B cell (primary cell): ENCODE data around the gene PLEKHM3. TPM values are rescaled to one million over a fixed set of nuclear protein-coding genes. Genes with fewer than 3 reads are reported as not detected.

Source experiments
- ATAC-seq: fragments of 200-7000 bp; cut with Tn5 transposase; one replicate; pipeline ENCODE4 v1.10.0; 2021; ENCODE audit warnings: low read depth, mild to moderate bottlenecking, moderate number of reproducible peaks, moderate library complexity
- CTCF ChIA-PET: fragments of 350-600 bp; sonication (Branson Sonifier 250); formaldehyde crosslinking; loops from one replicate; lab custom pipeline; 2021; ENCODE audit warnings: antibody characterized with exemption, inconsistent platforms; lab: Charles Lee
- POLR2A ChIA-PET: fragments of 350-600 bp; sonication (Branson Sonifier 250); formaldehyde crosslinking; loops from one replicate; lab custom pipeline; 2021; ENCODE audit warnings: antibody characterized with exemption; lab: Charles Lee
- DNase-seq: peaks from one replicate; pipeline ENCODE4 v3.0.0; 2013
- H2AFZ ChIP-seq: 2 replicates; pipeline ENCODE4 v1.6.1; 2012; ENCODE audit warnings: mild to moderate bottlenecking, low read depth, low read length; ENCODE audit not compliant: insufficient read depth, poor library complexity, severe bottlenecking
- H3K27ac ChIP-seq, 2 donors: 1 replicate in 1 of 2; 2 replicates in 1 of 2; pipeline ENCODE4 v1.5.1; 2012 to 2013; ENCODE audit warnings: low read length in 2 of 2, mild to moderate bottlenecking in 2 of 2, moderate library complexity in 1 of 2
- H3K27me3 ChIP-seq, 4 experiments: fragments of 200-600 bp in 1 of 4; sonication (generic) in 1 of 4; replicated peaks in 1 of 4; 1 replicate in 2 of 4; 2 replicates in 2 of 4; pipeline versions ENCODE4 v1.6.1 to v1.7.0; 2013 to 2016; ENCODE audit warnings: low read length in 3 of 4, mild to moderate bottlenecking in 2 of 4, mixed read lengths in 1 of 4, moderate library complexity in 1 of 4; ENCODE audit not compliant: insufficient read depth in 4 of 4, control insufficient read depth in 3 of 4; ENCODE audit errors: control extremely low read depth in 1 of 4
- H3K36me3 ChIP-seq, 2 experiments: replicated peaks in 1 of 2; 1 replicate in 1 of 2; 2 replicates in 1 of 2; pipeline versions ENCODE4 v1.6.1 to v1.7.1; 2013; ENCODE audit warnings: low read length in 1 of 2; ENCODE audit not compliant: insufficient read depth in 2 of 2, control insufficient read depth in 1 of 2; ENCODE audit errors: control extremely low read depth in 1 of 2, extremely low read depth in 1 of 2
- H3K4me1 ChIP-seq, 2 donors: fragments of 200-600 bp in 1 of 2; sonication (generic) in 1 of 2; 1 replicate in 1 of 2; 2 replicates in 1 of 2; pipeline versions ENCODE4 v1.5.1 to v1.6.1; 2013 to 2017; ENCODE audit warnings: low read length in 2 of 2; ENCODE audit not compliant: control insufficient read depth in 2 of 2, insufficient read depth in 2 of 2
- H3K4me2 ChIP-seq: replicated peaks from 2 replicates; pipeline ENCODE3; 2012; ENCODE audit warnings: mild to moderate bottlenecking, low read depth, low read length; ENCODE audit not compliant: poor library complexity, severe bottlenecking
- H3K4me3 ChIP-seq, 5 experiments: fragments of 200-600 bp in 1 of 5; sonication (generic) in 1 of 5; 1 replicate in 3 of 5; 2 replicates in 2 of 5; pipeline versions ENCODE4 v1.5.1 to v1.7.0; 2011 to 2016; ENCODE audit warnings: low read length in 4 of 5, mild to moderate bottlenecking in 4 of 5, low read depth in 2 of 5, control low read depth in 1 of 5, moderate library complexity in 1 of 5; ENCODE audit not compliant: insufficient read depth in 1 of 5; ENCODE audit errors: control extremely low read depth in 1 of 5, extremely low read depth in 1 of 5
- H3K79me2 ChIP-seq: fragments of 200-600 bp; sonication (generic); one replicate; pipeline ENCODE4 v1.6.0; 2016; ENCODE audit warnings: low read length; ENCODE audit not compliant: control insufficient read depth, insufficient read depth
- H3K9ac ChIP-seq: fragments of 200-600 bp; sonication (generic); 2 replicates; pipeline ENCODE4 v1.6.1; 2017; ENCODE audit warnings: mild to moderate bottlenecking, low read length, moderate library complexity
- H3K9me3 ChIP-seq, 3 donors: one replicate each; pipeline versions ENCODE4 v1.6.1 to v1.7.1; 2013; ENCODE audit warnings: low read length in 2 of 3; ENCODE audit not compliant: control insufficient read depth in 2 of 3, insufficient read depth in 1 of 3; ENCODE audit errors: control extremely low read depth in 1 of 3
- H4K20me1 ChIP-seq: 2 replicates; pipeline ENCODE4 v1.6.0; 2012; ENCODE audit warnings: mild to moderate bottlenecking, low read length; ENCODE audit not compliant: insufficient read depth, control insufficient read depth, poor library complexity, severe bottlenecking
- H3K27ac Mint-ChIP-seq: one replicate; pipeline ENCODE4 v1.8.0; 2021; ENCODE audit warnings: mixed read lengths
- H3K27me3 Mint-ChIP-seq: one replicate; pipeline ENCODE4 v1.8.0; 2021; ENCODE audit warnings: mixed read lengths
- H3K4me1 Mint-ChIP-seq: one replicate; pipeline ENCODE4 v1.8.0; 2021; ENCODE audit warnings: mixed read lengths
- H3K4me3 Mint-ChIP-seq: one replicate; pipeline ENCODE4 v1.8.0; 2021; ENCODE audit warnings: mixed read lengths
- H3K9me3 Mint-ChIP-seq: one replicate; pipeline ENCODE4 v1.8.0; 2022; ENCODE audit warnings: mixed read lengths; ENCODE audit not compliant: insufficient read depth
- EZH2 ChIP-seq: IDR thresholded peaks from 2 replicates; pipeline ENCODE4 v1.6.1; 2012; ENCODE audit warnings: borderline replicate concordance, low read depth, mild to moderate bottlenecking, moderate library complexity, low read length; ENCODE audit not compliant: insufficient read depth, poor library complexity, severe bottlenecking
- WGBS: methylation state at CpG from one replicate; pipeline ENCODE4 v1.1.5; 2013; ENCODE audit warnings: missing lambda C conversion rate; ENCODE audit not compliant: insufficient coverage; 5-methylcytosine and 5-hydroxymethylcytosine counted together
- intact Hi-C: fragments of 100-400 bp; cut with micrococcal nuclease; formaldehyde crosslinking; loops from one replicate; pipeline ENCODE4 v1.10.0; 2022
- polyA plus RNA-seq: library from polyadenylated mRNA; depleted of rRNA; stranded (reverse); fragments of >200 nt; gene quantifications from 2 replicates; pipeline ENCODE4 v1.2.3, GENCODE V29; 2012
- total RNA-seq, 2 donors: library from RNA; stranded (reverse); fragments of 120-200 nt in 1 of 2; gene quantifications; 1 replicate in 1 of 2; 2 replicates in 1 of 2; pipeline versions ENCODE4 v1.2.3 to v1.2.4, GENCODE V29; 2013 to 2022
- TF ChIP-seq, protein P1 (sequence below): fragments of 200-600 bp; IDR thresholded peaks from one replicate; pipeline ENCODE4 v1.8.0; 2022; ENCODE audit warnings: antibody characterized with exemption, mild to moderate bottlenecking

Gene PLEKHM3
- total and polyA plus RNA-seq, 2 donors (not counting 1 experiment from before 2014, with no cell fraction given) = 4.0 to 17.7 TPM

- intact Hi-C loops = no loop called here
- Histone ChIP-seq H3K27ac (no peak overlapping the region), H4K20me1 (no peaks in the 10 kb centered on the region), H3K4me2 (no peak overlapping the region), H3K9ac (no peak overlapping the region), H2AFZ (no peak overlapping the region), H3K9me3 (no peaks in the 10 kb centered on the region), H3K27me3 (no peaks in the 10 kb centered on the region), H3K79me2 (no peaks in the 10 kb centered on the region), H3K4me1 (no peaks in the 10 kb centered on the region), H3K4me3 (no peak overlapping the region), H3K36me3 (no peaks in the 10 kb centered on the region)
- H3K4me3 Mint-ChIP-seq = no peak overlapping the region
- ChIA-PET POLR2A (no interaction called here), CTCF (no interaction called here)
- ATAC-seq (no peak), DNase-seq (no peak)
- TF ChIP-seq, protein P1, sequence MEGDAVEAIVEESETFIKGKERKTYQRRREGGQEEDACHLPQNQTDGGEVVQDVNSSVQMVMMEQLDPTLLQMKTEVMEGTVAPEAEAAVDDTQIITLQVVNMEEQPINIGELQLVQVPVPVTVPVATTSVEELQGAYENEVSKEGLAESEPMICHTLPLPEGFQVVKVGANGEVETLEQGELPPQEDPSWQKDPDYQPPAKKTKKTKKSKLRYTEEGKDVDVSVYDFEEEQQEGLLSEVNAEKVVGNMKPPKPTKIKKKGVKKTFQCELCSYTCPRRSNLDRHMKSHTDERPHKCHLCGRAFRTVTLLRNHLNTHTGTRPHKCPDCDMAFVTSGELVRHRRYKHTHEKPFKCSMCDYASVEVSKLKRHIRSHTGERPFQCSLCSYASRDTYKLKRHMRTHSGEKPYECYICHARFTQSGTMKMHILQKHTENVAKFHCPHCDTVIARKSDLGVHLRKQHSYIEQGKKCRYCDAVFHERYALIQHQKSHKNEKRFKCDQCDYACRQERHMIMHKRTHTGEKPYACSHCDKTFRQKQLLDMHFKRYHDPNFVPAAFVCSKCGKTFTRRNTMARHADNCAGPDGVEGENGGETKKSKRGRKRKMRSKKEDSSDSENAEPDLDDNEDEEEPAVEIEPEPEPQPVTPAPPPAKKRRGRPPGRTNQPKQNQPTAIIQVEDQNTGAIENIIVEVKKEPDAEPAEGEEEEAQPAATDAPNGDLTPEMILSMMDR = no peak
- TF ChIP-seq EZH2 = no peak
- no peaks in the 10 kb centered on the region for H3K9me3 Mint-ChIP-seq
- H3K27me3 Mint-ChIP-seq = no peaks in the 10 kb centered on the region
- H3K27ac Mint-ChIP-seq = no peak overlapping the region
- WGBS = no CpG with 5 or more reads among the region's 3 CpGs
- H3K4me1 Mint-ChIP-seq = no peaks in the 10 kb centered on the region
These were observed 185.8 kb downstream of the PLEKHM3 start for GRCh38 chr2:207839575-207839974.

- DNase-seq (no peak), ATAC-seq (no peak)
- TF ChIP-seq, protein P1 = no peak
- no peak for TF ChIP-seq EZH2
- Mint-ChIP-seq H3K27ac (no peak overlapping the region), H3K27me3 (no peaks in the 10 kb centered on the region), H3K4me1 (no peaks in the 10 kb centered on the region), H3K4me3 (no peak overlapping the region), H3K9me3 (no peaks in the 10 kb centered on the region)
- H3K9ac ChIP-seq = no peak overlapping the region
- intact Hi-C loops = no loop called here
- H3K9me3 ChIP-seq = no peaks in the 10 kb centered on the region
- no peak overlapping the region for H3K27ac ChIP-seq
- POLR2A ChIA-PET = no interaction called here
- no CpG with 5 or more reads among the region's 1 CpG for WGBS
- no peak overlapping the region for H3K4me3 ChIP-seq
- no peaks in the 10 kb centered on the region for H3K27me3 ChIP-seq
- no peaks in the 10 kb centered on the region for H3K36me3 ChIP-seq
- H3K4me2 ChIP-seq = no peak overlapping the region
- CTCF ChIA-PET = interaction anchor here (0.6 kb wide), 1 partner anchor 79 kb away, joined by 3 read pairs; no protein-coding TSS in a partner anchor
- H2AFZ ChIP-seq = no peak overlapping the region
- no peaks in the 10 kb centered on the region for H4K20me1 ChIP-seq
- H3K79me2 ChIP-seq = no peaks in the 10 kb centered on the region
- no peaks in the 10 kb centered on the region for H3K4me1 ChIP-seq
These were observed 186.3 kb downstream of the PLEKHM3 start for GRCh38 chr2:207839028-207839427.
